Skin of body (tissue), 2 donors: ENCODE data around the gene PCF11. TPM values are rescaled to one million over a fixed set of nuclear protein-coding genes. Genes with fewer than 3 reads are reported as not detected.
"Not testable (repeated sequence)": the region's sequence is repeated elsewhere in the genome, so short reads cannot be mapped to it uniquely, and the experiment has no call there.

ENCODE experiments used
- DNase-seq: peaks from one replicate; lab custom pipeline; 2025; lab: John Stamatoyannopoulos, UW
- total RNA-seq: library from RNA; depleted of rRNA; stranded (reverse); fragments of >200 nt; gene quantifications from one replicate; pipeline ENCODE4 v1.2.3, GENCODE V29; 2014

The PCF11 gene
- 52.2 TPM for total RNA-seq

DNA sequence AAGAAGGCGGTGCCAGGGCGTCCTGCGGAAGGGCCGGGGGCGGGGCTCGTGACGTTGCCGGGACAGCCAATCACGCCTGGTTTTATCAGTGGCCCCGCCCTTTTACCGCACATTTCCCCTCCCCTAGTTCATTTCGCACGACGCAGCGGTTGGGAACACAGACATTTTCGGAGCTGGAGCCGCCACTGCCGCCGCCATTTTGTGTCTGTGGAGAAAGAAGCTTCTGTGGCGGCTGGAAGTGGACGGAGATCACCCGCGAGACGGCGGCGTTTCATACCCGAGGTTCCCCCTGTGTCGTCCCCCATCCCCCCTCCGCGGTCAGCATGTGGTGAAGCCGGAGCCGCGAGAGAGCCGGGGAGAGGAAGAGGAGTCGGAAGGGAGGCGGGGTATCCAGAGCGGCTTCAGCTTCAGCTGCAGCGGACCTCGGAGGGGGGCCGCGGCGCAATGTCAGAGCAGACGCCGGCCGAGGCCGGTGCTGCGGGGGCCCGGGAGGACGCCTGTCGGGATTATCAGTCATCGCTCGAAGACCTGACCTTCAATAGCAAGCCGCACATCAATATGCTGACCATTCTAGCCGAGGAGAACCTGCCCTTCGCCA lies at the start of gene PCF11:
Gene PCF11 (plus strand): TSS at position 136 of the 598 bp plus-strand sequence. CDS start 309 bp downstream, at position 445.
- no peak for DNase-seq

- DNase-seq, result no peak
Measured at GRCh38 chr11:83112886-83113285, 44.0 kb upstream of the PCF11 start.

- no peak for DNase-seq
Measured at GRCh38 chr11:83115026-83115425, 41.9 kb upstream of the PCF11 start.

- DNase-seq, result no peak
Measured at GRCh38 chr11:83115551-83115950, 41.4 kb upstream of the PCF11 start.

DNA sequence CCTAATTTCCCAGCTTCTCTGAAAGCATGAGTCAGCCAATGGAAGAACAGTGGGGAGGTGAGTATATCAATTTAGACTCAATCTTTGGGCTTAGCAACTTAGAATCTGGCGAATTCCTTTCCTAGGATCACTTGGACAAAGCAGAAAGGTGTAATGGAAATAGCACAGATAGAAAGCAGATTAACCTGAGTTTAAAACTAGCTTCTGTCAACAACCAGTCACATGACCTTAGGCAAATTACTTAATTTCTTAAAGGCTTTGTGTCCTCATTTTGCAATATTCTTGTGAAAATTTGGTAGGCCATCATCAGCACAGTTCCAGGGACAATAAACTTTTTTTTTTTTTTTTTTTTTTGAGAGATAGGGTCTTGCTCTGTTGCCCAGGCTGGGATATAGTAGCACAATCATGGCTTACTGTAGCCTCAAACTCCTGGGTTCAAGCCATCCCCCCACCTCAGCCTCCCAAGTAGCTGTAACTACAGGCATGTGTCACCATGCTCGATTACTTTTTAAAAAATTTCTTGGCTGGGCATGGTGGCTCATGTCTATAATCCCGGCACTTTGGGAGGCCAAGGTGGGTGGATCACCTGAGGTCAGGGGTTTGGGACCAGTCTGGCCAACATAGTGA lies 40.8 kb upstream of the PCF11 start:
- no peak for DNase-seq

DNA sequence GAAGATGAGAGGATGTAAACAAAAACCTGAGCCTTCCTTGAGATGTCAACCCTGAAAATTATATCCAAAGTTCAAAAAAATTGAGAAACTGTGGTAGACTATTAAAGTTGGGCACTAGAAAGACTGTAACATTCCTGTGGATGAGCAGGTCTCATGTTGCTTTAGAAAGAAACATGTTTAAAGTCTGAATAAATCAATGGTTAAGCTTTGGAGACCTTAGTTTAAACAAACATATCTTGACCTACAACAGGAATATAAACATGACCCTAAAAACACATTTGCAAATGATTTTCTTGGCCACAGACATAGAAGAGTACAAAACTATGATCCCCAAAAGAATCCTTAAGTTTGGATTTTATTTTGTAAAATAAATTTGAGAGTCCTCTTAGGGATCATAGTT lies 38.1 kb upstream of the PCF11 start:
- DNase-seq, result no peak

GRCh38 chr11:83119216-83119615 lies 37.7 kb upstream of the PCF11 start:
- DNase-seq, result no peak

DNA sequence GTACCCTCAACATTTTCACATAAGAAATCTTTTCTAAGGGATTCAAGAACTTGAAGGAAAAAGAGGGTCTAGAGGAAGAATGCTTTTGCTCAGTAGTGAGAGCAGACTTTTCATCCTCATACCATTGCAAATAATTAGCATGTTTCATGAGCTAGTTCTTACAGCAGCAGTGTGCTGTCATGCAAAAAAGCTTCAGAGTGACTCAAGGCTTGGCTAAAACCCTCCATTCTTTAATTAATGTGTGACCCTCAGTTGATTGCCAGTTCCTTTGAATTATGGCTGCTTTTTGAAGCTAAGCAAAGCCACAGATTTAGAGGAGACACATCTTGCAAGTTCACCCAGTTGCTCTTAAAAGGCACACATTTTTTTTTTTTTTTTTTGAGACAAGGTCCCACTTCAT lies 36.6 kb upstream of the PCF11 start:
- no peak for DNase-seq

DNA sequence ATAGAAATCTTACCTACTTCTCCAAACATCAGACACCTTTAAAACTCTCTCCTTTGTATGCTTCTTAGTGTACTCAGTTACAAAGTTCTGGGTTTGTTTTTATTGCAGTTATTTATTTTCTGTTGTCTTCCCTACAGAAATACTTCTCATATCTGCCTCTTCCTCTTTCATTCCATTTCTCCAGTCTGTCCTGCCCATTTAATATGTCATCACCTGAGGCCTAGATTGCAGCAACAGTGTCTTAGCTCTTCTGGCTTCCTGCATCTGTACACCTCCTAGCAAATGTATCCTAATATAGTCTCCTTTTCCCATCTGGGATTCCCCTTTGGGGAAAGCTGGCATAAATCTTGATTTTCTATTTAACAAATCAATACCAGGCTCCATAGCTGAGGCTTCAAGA lies 34.9 kb upstream of the PCF11 start:
- no peak for DNase-seq

DNA sequence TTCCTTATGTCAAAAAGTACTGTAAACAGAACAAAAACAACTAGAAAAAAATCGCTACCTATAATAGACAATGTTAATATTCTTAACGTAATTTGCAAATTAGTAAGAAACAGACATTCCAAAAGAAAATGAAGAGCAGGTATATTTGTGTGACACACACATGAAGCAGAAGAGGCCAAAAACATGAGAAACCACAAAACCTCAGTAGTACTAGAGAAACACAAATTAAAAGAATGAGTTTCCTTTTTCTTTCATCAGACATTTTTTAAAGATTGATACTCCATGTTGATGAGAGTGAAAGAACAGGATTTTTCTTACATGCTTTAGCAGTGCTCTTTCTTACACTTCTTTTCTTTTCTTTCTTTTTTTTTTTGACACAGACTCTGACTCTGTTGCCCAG lies 34.2 kb upstream of the PCF11 start:
- no peak for DNase-seq

- no peak for DNase-seq
Measured at GRCh38 chr11:83124636-83125424, 32.1 kb upstream of the PCF11 start.

- DNase-seq, result no peak
Measured at GRCh38 chr11:83125577-83125976, 31.4 kb upstream of the PCF11 start.

DNA sequence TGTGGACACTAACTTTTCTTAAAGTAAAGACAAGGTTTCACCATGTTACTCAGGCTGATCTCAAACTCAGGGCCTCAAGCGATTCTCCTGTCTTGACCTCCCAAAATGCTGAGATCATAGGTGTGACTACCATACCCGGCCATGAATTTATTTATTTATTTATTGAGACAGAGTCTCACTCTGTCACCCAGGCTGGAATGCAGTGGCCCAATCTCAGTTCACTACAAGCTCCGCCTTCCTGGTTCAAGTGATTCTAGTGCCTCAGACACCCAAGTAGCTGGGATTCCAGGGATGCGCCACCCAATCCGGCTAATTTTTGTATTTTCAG lies 29.7 kb upstream of the PCF11 start:
- no peak for DNase-seq

DNA sequence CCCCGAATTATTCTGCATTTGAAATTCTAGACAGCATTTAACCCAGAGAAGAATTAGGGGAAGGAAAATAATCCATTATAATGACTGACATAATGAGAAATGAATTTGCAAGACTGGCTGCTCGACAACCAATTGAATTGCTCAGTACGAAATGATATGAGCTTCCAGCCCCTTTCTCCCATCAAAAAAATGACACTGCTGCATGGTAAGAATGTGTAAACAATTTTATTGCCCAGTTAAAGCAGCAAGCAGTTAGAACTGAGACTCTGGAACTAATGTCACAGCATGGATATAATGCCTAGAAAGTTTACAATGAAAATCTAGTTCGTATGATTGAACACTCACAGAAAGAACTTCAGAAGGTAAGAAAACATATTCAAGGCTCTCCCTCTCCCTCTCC lies 24.7 kb upstream of the PCF11 start:
- no peak for DNase-seq

- not testable (repeated sequence) for DNase-seq
Measured at GRCh38 chr11:83133266-83133665, 23.7 kb upstream of the PCF11 start.

- no peak for DNase-seq
Measured at GRCh38 chr11:83139310-83139709, 17.6 kb upstream of the PCF11 start.

DNA sequence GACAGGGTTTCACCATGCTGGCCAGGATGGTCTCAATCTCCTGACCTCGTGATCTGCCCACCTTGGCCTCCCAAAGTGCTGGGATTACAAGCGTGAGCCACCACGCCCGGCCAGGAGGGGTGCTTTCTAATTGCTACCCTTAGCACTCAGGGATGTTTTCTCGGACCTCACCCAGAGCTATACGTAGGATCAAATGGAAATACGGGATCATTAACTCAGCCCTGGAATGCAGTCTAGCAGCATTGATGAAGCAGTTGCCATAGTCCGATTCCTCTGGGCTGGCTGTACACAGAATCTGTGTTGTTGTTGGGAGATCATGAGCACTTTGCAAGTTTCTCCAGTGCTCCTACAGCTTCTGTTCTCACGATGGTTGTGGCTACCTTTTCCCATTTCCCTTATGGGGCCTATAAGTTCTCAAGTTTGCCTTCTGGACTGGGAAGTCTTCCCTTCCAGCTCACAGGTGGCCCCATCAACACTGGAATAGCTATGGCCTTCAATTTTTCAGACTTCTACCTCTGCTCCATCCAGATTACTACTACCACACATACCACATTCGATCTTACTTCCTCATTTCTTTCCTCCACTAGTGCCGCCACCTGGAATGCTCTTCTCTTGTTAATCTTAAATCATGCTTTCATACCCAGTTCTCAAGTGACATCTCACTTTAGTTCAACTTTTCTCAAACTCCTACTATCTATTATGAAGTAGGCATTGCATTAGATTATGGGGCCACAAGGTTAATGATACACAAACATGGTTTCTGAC lies 16.1 kb upstream of the PCF11 start:
- DNase-seq, result no peak

- no peak for DNase-seq
Measured at GRCh38 chr11:83147895-83148294, 9.0 kb upstream of the PCF11 start.

- no peak for DNase-seq
Measured at GRCh38 chr11:83150450-83150849, 6.5 kb upstream of the PCF11 start.

GRCh38 chr11:83151274-83151977 lies 5.5 kb upstream of the PCF11 start:
- DNase-seq, result no peak

GRCh38 chr11:83152264-83152663 lies 4.7 kb upstream of the PCF11 start:
- DNase-seq, result no peak

DNA sequence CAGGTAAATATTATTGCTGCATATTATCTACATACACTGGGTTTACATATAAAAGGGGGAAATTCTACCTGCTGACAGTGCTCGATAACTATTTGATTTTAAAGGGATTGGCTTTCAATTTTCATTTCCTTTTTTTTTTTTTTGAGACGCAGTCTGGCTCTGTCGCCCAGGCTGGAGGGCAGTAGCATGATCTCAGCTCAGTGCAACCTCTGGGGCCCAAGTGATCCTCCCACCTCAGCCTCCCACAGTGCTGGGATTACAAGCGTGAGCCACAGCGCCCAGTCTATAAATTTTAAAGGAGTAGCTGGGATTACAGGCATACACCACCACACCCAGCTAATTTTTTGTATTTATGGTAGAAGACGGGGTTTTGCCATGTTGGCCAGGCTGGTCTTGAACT lies 3.2 kb upstream of the PCF11 start:
- no peak for DNase-seq
